Measurements from ENCODE around the gene GFI1B. TPM values are rescaled to one million over a fixed set of nuclear protein-coding genes. Genes with fewer than 3 reads are reported as not detected.
A peak's percentile ranks its signal among the peaks of the same experiment; 100 is the strongest.
"Not testable (repeated sequence)": the region's sequence is repeated elsewhere in the genome, so short reads cannot be mapped to it uniquely, and the experiment has no call there.

The GFI1B gene
- total and polyA plus RNA-seq, 10 of the 15 experiments (the other 5 are each of a cell fraction or from before 2014, with no cell fraction given), result 0.04 to 0.11 (median 0.05) TPM; not detected in 7

DNA sequence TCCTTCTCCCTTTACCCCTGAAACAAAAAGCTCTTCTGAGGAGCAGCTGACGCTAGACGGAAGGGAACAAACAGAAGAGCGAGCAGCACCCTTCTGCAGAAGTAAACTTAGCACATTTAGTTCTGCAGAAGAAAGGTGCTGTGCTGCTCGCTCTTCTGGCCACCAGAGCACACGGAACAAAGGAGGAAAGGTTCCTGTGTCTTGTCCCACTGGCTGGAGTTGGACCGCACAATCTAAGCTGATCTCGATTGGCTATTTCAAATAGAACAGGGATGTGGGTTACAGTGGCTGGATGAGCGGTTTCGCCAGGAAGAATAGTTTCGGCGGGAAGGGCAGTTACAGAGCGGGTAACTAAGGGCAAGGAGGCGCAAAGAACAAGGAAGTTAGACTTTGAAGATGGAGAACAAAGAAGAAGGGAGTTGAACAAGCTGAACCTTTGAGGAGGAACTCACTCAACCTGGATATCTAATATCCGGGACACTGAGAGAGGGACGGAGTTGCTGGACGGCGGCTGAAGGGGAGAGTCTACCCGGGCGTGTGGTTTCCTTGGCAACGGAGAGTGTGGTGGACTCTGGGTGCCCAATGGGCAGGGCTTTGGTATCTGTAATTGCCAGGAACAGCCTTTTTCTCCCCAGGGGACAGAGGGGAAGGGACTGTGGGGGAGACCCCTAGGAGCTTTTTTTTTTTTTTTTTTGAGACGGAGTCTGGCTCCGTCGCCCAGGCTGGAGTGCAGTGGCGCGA lies 59.5 kb downstream of the GFI1B start (continued):
- TF ChIP-seq BCL11A (IDR thresholded peaks at IDR 0.05; ENCODE audit: low read depth, low read length), result no peak
- no peak for TF ChIP-seq JUNB (IDR thresholded peaks at IDR 0.05)

DNA sequence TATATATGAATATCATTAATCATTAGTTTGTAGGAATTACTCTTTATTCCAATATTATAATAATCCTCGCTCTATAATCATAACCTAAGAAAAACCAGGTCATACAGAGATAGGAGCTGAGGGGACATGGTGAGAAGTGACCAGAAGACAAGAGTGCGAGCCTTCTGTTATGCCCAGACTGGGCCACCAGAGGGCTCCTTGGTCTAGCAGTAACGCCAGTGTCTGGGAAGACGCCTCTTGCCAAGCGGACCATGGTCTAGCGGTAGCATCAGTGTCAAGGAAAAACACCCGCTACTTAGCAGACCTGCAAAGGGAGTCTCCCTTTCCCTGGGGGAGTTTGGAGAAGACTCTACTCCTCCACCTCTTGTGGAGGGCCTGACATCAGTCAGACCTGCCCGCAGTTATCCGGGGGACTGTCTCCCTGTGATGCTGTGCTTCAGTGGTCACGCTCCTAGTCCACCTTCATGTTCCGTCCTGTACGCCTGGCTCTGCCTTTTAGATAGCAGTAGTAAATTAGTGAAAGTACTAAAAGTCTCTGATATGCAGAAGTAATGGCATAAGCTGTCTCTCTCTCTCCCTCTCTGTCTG lies 62.5 kb downstream of the GFI1B start:
- DNase-seq (ENCODE audit: low read depth, low spot score); H4K20me1 ChIP-seq (ENCODE audit: control insufficient read depth, insufficient read depth); H3K27ac ChIP-seq (ENCODE audit: control insufficient read depth, insufficient read depth); H3K4me3 ChIP-seq; H3K79me2 ChIP-seq (ENCODE audit: control insufficient read depth, insufficient read depth, low read length); H3K9me3 ChIP-seq (replicated peaks; ENCODE audit: control insufficient read depth, insufficient read depth, low read length); H2AFZ ChIP-seq (ENCODE audit: control insufficient read depth, low read depth, low read length); H3K27me3 ChIP-seq (replicated peaks in 1 of 2; ENCODE audit: control insufficient read depth in 2 of 2, insufficient read depth in 2 of 2, low read length in 1 of 2); H3K4me1 ChIP-seq (ENCODE audit: control insufficient read depth, insufficient read depth, low read length); FAIRE-seq; ATAC-seq; BruUV-seq (replicated peaks); H3K4me2 ChIP-seq (ENCODE audit: control insufficient read depth, insufficient read depth); POLR2A ChIA-PET; H3K9ac ChIP-seq (ENCODE audit: control insufficient read depth, insufficient read depth, low read length); in situ Hi-C loops (cut with MboI): not testable (repeated sequence)
- 81% methylated on average over 12 of the region's 12 CpGs for WGBS (ENCODE audit: insufficient coverage, insufficient replicate concordance, low lambda C conversion rate, missing lambda C conversion rate)
- peaks cover 19 to 20% of the 10 kb centered on the region in 2 experiments for H3K36me3 ChIP-seq (ENCODE audit: control insufficient read depth in 2 of 2, insufficient read depth in 2 of 2, low read length in 1 of 2)
- ChIA-PET SMC1A (ENCODE audit: uncharacterized antibody, unreplicated experiment) (interaction anchor here (0.7 to 1.5 kb wide), 5 partner anchors 9 to 106 kb away, joined by 3 to 4 read pairs (median 4); partner anchors contain the start of gene GTF3C5), RAD21 (ENCODE audit: unreplicated experiment) (interaction anchor here (0.6 to 1.5 kb wide), 3 partner anchors 11 to 103 kb away, joined by 3 to 6 read pairs (median 4); partner anchors contain the start of gene GTF3C5), CTCF (interaction anchor here (0.6 to 2.7 kb wide), 7 partner anchors 9 to 107 kb away, joined by 3 to 20 read pairs (median 8); partner anchors contain the start of gene GTF3C5)
- intact Hi-C loops (cut with micrococcal nuclease; ENCODE audit: unreplicated experiment), result loop anchor here (1.0 kb wide), 1 partner anchor 106 kb away; no protein-coding TSS in a partner anchor
- peak; percentile 53 for TF ChIP-seq RAD21 (IDR thresholded peaks at IDR 0.05; ENCODE audit: insufficient read depth, low read depth, low read length)
- TF ChIP-seq, protein P1, sequence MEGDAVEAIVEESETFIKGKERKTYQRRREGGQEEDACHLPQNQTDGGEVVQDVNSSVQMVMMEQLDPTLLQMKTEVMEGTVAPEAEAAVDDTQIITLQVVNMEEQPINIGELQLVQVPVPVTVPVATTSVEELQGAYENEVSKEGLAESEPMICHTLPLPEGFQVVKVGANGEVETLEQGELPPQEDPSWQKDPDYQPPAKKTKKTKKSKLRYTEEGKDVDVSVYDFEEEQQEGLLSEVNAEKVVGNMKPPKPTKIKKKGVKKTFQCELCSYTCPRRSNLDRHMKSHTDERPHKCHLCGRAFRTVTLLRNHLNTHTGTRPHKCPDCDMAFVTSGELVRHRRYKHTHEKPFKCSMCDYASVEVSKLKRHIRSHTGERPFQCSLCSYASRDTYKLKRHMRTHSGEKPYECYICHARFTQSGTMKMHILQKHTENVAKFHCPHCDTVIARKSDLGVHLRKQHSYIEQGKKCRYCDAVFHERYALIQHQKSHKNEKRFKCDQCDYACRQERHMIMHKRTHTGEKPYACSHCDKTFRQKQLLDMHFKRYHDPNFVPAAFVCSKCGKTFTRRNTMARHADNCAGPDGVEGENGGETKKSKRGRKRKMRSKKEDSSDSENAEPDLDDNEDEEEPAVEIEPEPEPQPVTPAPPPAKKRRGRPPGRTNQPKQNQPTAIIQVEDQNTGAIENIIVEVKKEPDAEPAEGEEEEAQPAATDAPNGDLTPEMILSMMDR (IDR thresholded peaks at IDR 0.05 in 2 of 3, conservative IDR thresholded peaks at IDR 0.05 in 1 of 3; ENCODE audit: control insufficient read depth in 2 of 3, extremely low read depth in 1 of 3, insufficient read depth in 1 of 3, low read depth in 3 of 3, low read length in 3 of 3), result peak; percentile 34 to 61 (median 56)
- TF ChIP-seq, protein P2, sequence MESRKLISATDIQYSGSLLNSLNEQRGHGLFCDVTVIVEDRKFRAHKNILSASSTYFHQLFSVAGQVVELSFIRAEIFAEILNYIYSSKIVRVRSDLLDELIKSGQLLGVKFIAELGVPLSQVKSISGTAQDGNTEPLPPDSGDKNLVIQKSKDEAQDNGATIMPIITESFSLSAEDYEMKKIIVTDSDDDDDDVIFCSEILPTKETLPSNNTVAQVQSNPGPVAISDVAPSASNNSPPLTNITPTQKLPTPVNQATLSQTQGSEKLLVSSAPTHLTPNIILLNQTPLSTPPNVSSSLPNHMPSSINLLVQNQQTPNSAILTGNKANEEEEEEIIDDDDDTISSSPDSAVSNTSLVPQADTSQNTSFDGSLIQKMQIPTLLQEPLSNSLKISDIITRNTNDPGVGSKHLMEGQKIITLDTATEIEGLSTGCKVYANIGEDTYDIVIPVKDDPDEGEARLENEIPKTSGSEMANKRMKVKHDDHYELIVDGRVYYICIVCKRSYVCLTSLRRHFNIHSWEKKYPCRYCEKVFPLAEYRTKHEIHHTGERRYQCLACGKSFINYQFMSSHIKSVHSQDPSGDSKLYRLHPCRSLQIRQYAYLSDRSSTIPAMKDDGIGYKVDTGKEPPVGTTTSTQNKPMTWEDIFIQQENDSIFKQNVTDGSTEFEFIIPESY (IDR thresholded peaks at IDR 0.05), result peak; percentile 98

Small RNA genes within 50 kb of the gene (microRNA-seq; reads per million reads assigned to microRNA genes)
- gene MIR548AW, result not detected

Small RNA genes within 50 kb of the gene (small RNA-seq; reads per million reads assigned to genes)
- gene AL593851.1 (not detected), gene MIR548AW (not detected), gene RNU7-21P (not detected)

Other genes with a start within 250 kb of the GFI1B start
Only the 7 nearest of the 8 such genes appear.
- not detected in 2 replicates for gene AK8, start 100.4 kb upstream of the GFI1B start, total RNA-seq (2014; rRNA removed)
- gene AK8, start 100.4 kb upstream of the GFI1B start, total RNA-seq (2014; rRNA removed; fragmentation: Illumina TruSeq; extraction: Trizol), result not detected in 2 replicates
- gene AK8, start 100.4 kb upstream of the GFI1B start, total RNA-seq (2021), result not detected in 2 replicates
- gene AK8, start 100.4 kb upstream of the GFI1B start, polyA plus RNA-seq (2011; rRNA removed), result 0.09 and 0.12 TPM in 2 replicates
- 0.03 TPM in 1 of 2 replicates, not detected in the other for gene AK8, start 100.4 kb upstream of the GFI1B start, polyA plus RNA-seq (2014; fragmentation: Illumina TruSeq; extraction: Trizol)
- not detected for gene AK8, start 100.4 kb upstream of the GFI1B start, polyA plus RNA-seq (2014; fragmentation: Nextera tagmentation; extraction: Ambion mirVana)
- gene AK8, start 100.4 kb upstream of the GFI1B start, polyA plus RNA-seq (2014; rRNA removed), result 0.04 TPM in 1 of 2 replicates, not detected in the other
- under 1 TPM; 0.06 to 0.08 TPM for gene AK8, start 100.4 kb upstream of the GFI1B start, polyA plus RNA-seq (2016; fragmentation: Nextera tagmentation; extraction: Ambion mirVana)
- gene SPACA9, start 99.8 kb upstream of the GFI1B start, total RNA-seq (2014; rRNA removed), result 0.68 and 0.82 TPM in 2 replicates
- 0.69 and 1.0 TPM in 2 replicates for gene SPACA9, start 99.8 kb upstream of the GFI1B start, total RNA-seq (2014; rRNA removed; fragmentation: Illumina TruSeq; extraction: Trizol)
- gene SPACA9, start 99.8 kb upstream of the GFI1B start, total RNA-seq (2021), result 1.6 and 2.1 TPM in 2 replicates
- gene SPACA9, start 99.8 kb upstream of the GFI1B start, polyA plus RNA-seq (2011; rRNA removed), result 0.19 and 0.72 TPM in 2 replicates
- 0.25 and 1.0 TPM in 2 replicates for gene SPACA9, start 99.8 kb upstream of the GFI1B start, polyA plus RNA-seq (2014; fragmentation: Illumina TruSeq; extraction: Trizol)
- gene SPACA9, start 99.8 kb upstream of the GFI1B start, polyA plus RNA-seq (2014; fragmentation: Nextera tagmentation; extraction: Ambion mirVana), result 1 to 10 TPM in 1 of 2 experiments, under 1 TPM in 1; 0.71 to 1.2 TPM
- gene SPACA9, start 99.8 kb upstream of the GFI1B start, polyA plus RNA-seq (2014; rRNA removed), result 0.60 and 0.73 TPM in 2 replicates
- gene SPACA9, start 99.8 kb upstream of the GFI1B start, polyA plus RNA-seq (2016; fragmentation: Nextera tagmentation; extraction: Ambion mirVana), result 1 to 10 TPM; 1.6 to 2.9 TPM
- 15.6 and 16.0 TPM in 2 replicates for gene TSC1, start 34.1 kb upstream of the GFI1B start, total RNA-seq (2014; rRNA removed)
- 14.3 and 15.8 TPM in 2 replicates for gene TSC1, start 34.1 kb upstream of the GFI1B start, total RNA-seq (2014; rRNA removed; fragmentation: Illumina TruSeq; extraction: Trizol)
- gene TSC1, start 34.1 kb upstream of the GFI1B start, total RNA-seq (2021), result 24.1 and 25.4 TPM in 2 replicates
- 37.6 and 48.0 TPM in 2 replicates for gene TSC1, start 34.1 kb upstream of the GFI1B start, polyA plus RNA-seq (2011; rRNA removed)
- gene TSC1, start 34.1 kb upstream of the GFI1B start, polyA plus RNA-seq (2014; fragmentation: Illumina TruSeq; extraction: Trizol), result 21.2 and 26.3 TPM in 2 replicates
- gene TSC1, start 34.1 kb upstream of the GFI1B start, polyA plus RNA-seq (2014; fragmentation: Nextera tagmentation; extraction: Ambion mirVana), result 1 to 10 TPM; 4.0 to 4.6 TPM
- gene TSC1, start 34.1 kb upstream of the GFI1B start, polyA plus RNA-seq (2014; rRNA removed), result 13.2 and 14.3 TPM in 2 replicates
- 10 to 100 TPM; 14.0 to 16.6 TPM for gene TSC1, start 34.1 kb upstream of the GFI1B start, polyA plus RNA-seq (2016; fragmentation: Nextera tagmentation; extraction: Ambion mirVana)
- 72.8 and 73.3 TPM in 2 replicates for gene GTF3C5, start 52.3 kb downstream of the GFI1B start, total RNA-seq (2014; rRNA removed)
- 46.5 and 49.3 TPM in 2 replicates for gene GTF3C5, start 52.3 kb downstream of the GFI1B start, total RNA-seq (2014; rRNA removed; fragmentation: Illumina TruSeq; extraction: Trizol)
- 59.3 and 68.2 TPM in 2 replicates for gene GTF3C5, start 52.3 kb downstream of the GFI1B start, total RNA-seq (2021)
- 49.9 and 78.8 TPM in 2 replicates for gene GTF3C5, start 52.3 kb downstream of the GFI1B start, polyA plus RNA-seq (2011; rRNA removed)
- gene GTF3C5, start 52.3 kb downstream of the GFI1B start, polyA plus RNA-seq (2014; fragmentation: Illumina TruSeq; extraction: Trizol), result 33.8 and 52.0 TPM in 2 replicates
- gene GTF3C5, start 52.3 kb downstream of the GFI1B start, polyA plus RNA-seq (2014; fragmentation: Nextera tagmentation; extraction: Ambion mirVana), result 1 to 10 TPM; 2.2 to 6.9 TPM
- 69.2 and 69.4 TPM in 2 replicates for gene GTF3C5, start 52.3 kb downstream of the GFI1B start, polyA plus RNA-seq (2014; rRNA removed)
- gene GTF3C5, start 52.3 kb downstream of the GFI1B start, polyA plus RNA-seq (2016; fragmentation: Nextera tagmentation; extraction: Ambion mirVana), result 10 to 100 TPM; 75.6 to 81.1 TPM
- gene CEL, start 83.3 kb downstream of the GFI1B start, total RNA-seq (2014; rRNA removed), result 0.23 and 0.27 TPM in 2 replicates
- gene CEL, start 83.3 kb downstream of the GFI1B start, total RNA-seq (2014; rRNA removed; fragmentation: Illumina TruSeq; extraction: Trizol), result 0.36 and 0.41 TPM in 2 replicates
- 4.1 and 4.6 TPM in 2 replicates for gene CEL, start 83.3 kb downstream of the GFI1B start, total RNA-seq (2021)
- gene CEL, start 83.3 kb downstream of the GFI1B start, polyA plus RNA-seq (2011; rRNA removed), result 0.04 and 0.15 TPM in 2 replicates
- gene CEL, start 83.3 kb downstream of the GFI1B start, polyA plus RNA-seq (2014; fragmentation: Illumina TruSeq; extraction: Trizol), result 0.25 and 0.51 TPM in 2 replicates
- not detected for gene CEL, start 83.3 kb downstream of the GFI1B start, polyA plus RNA-seq (2014; fragmentation: Nextera tagmentation; extraction: Ambion mirVana)
- gene CEL, start 83.3 kb downstream of the GFI1B start, polyA plus RNA-seq (2014; rRNA removed), result 0.80 and 1.2 TPM in 2 replicates
- under 1 TPM; 0.05 to 0.15 TPM for gene CEL, start 83.3 kb downstream of the GFI1B start, polyA plus RNA-seq (2016; fragmentation: Nextera tagmentation; extraction: Ambion mirVana)
- gene RALGDS, start 142.5 kb downstream of the GFI1B start, total RNA-seq (2014; rRNA removed), result 29.7 and 34.1 TPM in 2 replicates
- 17.4 and 19.3 TPM in 2 replicates for gene RALGDS, start 142.5 kb downstream of the GFI1B start, total RNA-seq (2014; rRNA removed; fragmentation: Illumina TruSeq; extraction: Trizol)
- 30.1 and 33.3 TPM in 2 replicates for gene RALGDS, start 142.5 kb downstream of the GFI1B start, total RNA-seq (2021)
- gene RALGDS, start 142.5 kb downstream of the GFI1B start, polyA plus RNA-seq (2011; rRNA removed), result 33.7 and 48.6 TPM in 2 replicates
- gene RALGDS, start 142.5 kb downstream of the GFI1B start, polyA plus RNA-seq (2014; fragmentation: Illumina TruSeq; extraction: Trizol), result 8.4 and 23.1 TPM in 2 replicates
- gene RALGDS, start 142.5 kb downstream of the GFI1B start, polyA plus RNA-seq (2014; fragmentation: Nextera tagmentation; extraction: Ambion mirVana), result 1 to 10 TPM; 1.3 to 2.0 TPM
- 43.7 and 49.3 TPM in 2 replicates for gene RALGDS, start 142.5 kb downstream of the GFI1B start, polyA plus RNA-seq (2014; rRNA removed)
- gene RALGDS, start 142.5 kb downstream of the GFI1B start, polyA plus RNA-seq (2016; fragmentation: Nextera tagmentation; extraction: Ambion mirVana), result 10 to 100 TPM in 1 of 2 experiments, 1 to 10 TPM in 1; 7.6 to 13.3 TPM
- gene GBGT1, start 185.2 kb downstream of the GFI1B start, total RNA-seq (2014; rRNA removed), result 0.68 and 1.5 TPM in 2 replicates
- 0.45 and 0.74 TPM in 2 replicates for gene GBGT1, start 185.2 kb downstream of the GFI1B start, total RNA-seq (2014; rRNA removed; fragmentation: Illumina TruSeq; extraction: Trizol)
- 1.3 and 1.4 TPM in 2 replicates for gene GBGT1, start 185.2 kb downstream of the GFI1B start, total RNA-seq (2021)
- gene GBGT1, start 185.2 kb downstream of the GFI1B start, polyA plus RNA-seq (2011; rRNA removed), result 0.59 and 1.8 TPM in 2 replicates
- gene GBGT1, start 185.2 kb downstream of the GFI1B start, polyA plus RNA-seq (2014; fragmentation: Illumina TruSeq; extraction: Trizol), result 0.33 and 0.53 TPM in 2 replicates
- gene GBGT1, start 185.2 kb downstream of the GFI1B start, polyA plus RNA-seq (2014; fragmentation: Nextera tagmentation; extraction: Ambion mirVana), result under 1 TPM; 0.08 to 0.11 TPM
- gene GBGT1, start 185.2 kb downstream of the GFI1B start, polyA plus RNA-seq (2014; rRNA removed), result 1.4 and 1.9 TPM in 2 replicates
- under 1 TPM; 0.12 to 0.28 TPM for gene GBGT1, start 185.2 kb downstream of the GFI1B start, polyA plus RNA-seq (2016; fragmentation: Nextera tagmentation; extraction: Ambion mirVana)

Data from GM12878 (cell line).